OCI-LY3 (cell line): Measurements from ENCODE around the gene RPS21.

Experiments
- H2AFZ ChIP-seq: fragments of 200-600, 300-600 bp; shearing (Covaris generic); 2 replicates; pipeline ENCODE4 v1.6.0; 2014; ENCODE audit warnings: antibody characterized with exemption, low read depth, low read length
- H3K27ac ChIP-seq: fragments of 200-600, 300-600 bp; sonication (generic); 2 replicates; pipeline ENCODE4 v1.5.1; 2014; ENCODE audit warnings: mild to moderate bottlenecking, low read length, moderate library complexity, mixed read lengths
- H3K27me3 ChIP-seq: fragments of 200-600, 300-600 bp; sonication (generic); 2 replicates; pipeline ENCODE4 v1.6.1; 2014; ENCODE audit warnings: low read depth, low read length, mixed read lengths
- H3K36me3 ChIP-seq: fragments of 200-600, 300-600 bp; sonication (generic); replicated peaks from 2 replicates; pipeline ENCODE3; 2014; ENCODE audit warnings: low read depth, low read length, mixed read lengths
- H3K4me1 ChIP-seq: fragments of 300-600, 200-600 bp; sonication (generic); 2 replicates; pipeline ENCODE4 v1.6.1; 2014; ENCODE audit warnings: low read length, mixed read lengths
- H3K4me2 ChIP-seq: fragments of 200-600, 300-600 bp; sonication (generic); 2 replicates; pipeline ENCODE4 v1.6.1; 2014; ENCODE audit warnings: low read length, mixed read lengths
- H3K4me3 ChIP-seq: fragments of 300-600, 200-600 bp; sonication (generic); 2 replicates; pipeline ENCODE4 v1.5.1; 2014; ENCODE audit warnings: antibody characterized with exemption, mild to moderate bottlenecking, low read length, moderate library complexity
- H3K79me2 ChIP-seq: fragments of 300-600, 200-600 bp; shearing (Covaris generic); 2 replicates; pipeline ENCODE4 v1.6.1; 2014; ENCODE audit warnings: mild to moderate bottlenecking, low read length, mixed read lengths
- H3K9ac ChIP-seq: fragments of 300-600, 200-600 bp; shearing (Covaris generic); 2 replicates; pipeline ENCODE4 v1.6.0; 2014; ENCODE audit warnings: mild to moderate bottlenecking, low read length, moderate library complexity
- H3K9me3 ChIP-seq: fragments of 200-600, 300-600 bp; shearing (Covaris generic); 2 replicates; pipeline ENCODE4 v1.6.1; 2014; ENCODE audit warnings: low read length, mixed read lengths; ENCODE audit not compliant: insufficient read depth
- H4K20me1 ChIP-seq: fragments of 200-600, 300-600 bp; sonication (generic); 2 replicates; pipeline ENCODE4 v1.6.1; 2016; ENCODE audit warnings: low read length, mixed read lengths; ENCODE audit not compliant: insufficient read depth
- CTCF ChIP-seq: fragments of 200-600, 300-600 bp; sonication (generic); IDR thresholded peaks from 2 replicates; pipeline ENCODE4 v1.5.1; 2014; ENCODE audit warnings: antibody characterized with exemption, low read length, low read depth
- EZH2phosphoT487 ChIP-seq: fragments of 200-600 bp; shearing (Covaris generic); IDR thresholded peaks from 2 replicates; pipeline ENCODE4 v1.6.1; 2018; ENCODE audit warnings: antibody characterized with exemption, mixed run types, low read depth

RPS21 gene

GRCh38 chr20:62410746-62411478 is 24.0 kb downstream of the RPS21 start:
- peaks cover under 1% of the 10 kb centered on the region; the same call in 1 of the 2 replicates for H4K20me1 ChIP-seq
- peaks cover 29% of the 10 kb centered on the region for H3K4me1 ChIP-seq
- no peaks in the 10 kb centered on the region for H3K36me3 ChIP-seq
- peak overlapping the region; percentile 81 for H3K4me2 ChIP-seq
- peak overlapping the region; percentile 66 for H3K4me3 ChIP-seq
- no peak overlapping the region for H3K9ac ChIP-seq
- TF ChIP-seq EZH2phosphoT487 (no peak), CTCF (no peak)
- H3K27ac ChIP-seq = no peak overlapping the region
- peaks cover 6% of the 10 kb centered on the region; the same call in 1 of the 2 replicates for H3K27me3 ChIP-seq
- peaks cover 11% of the 10 kb centered on the region for H3K79me2 ChIP-seq
- no peak overlapping the region for H2AFZ ChIP-seq
- no peaks in the 10 kb centered on the region for H3K9me3 ChIP-seq

GRCh38 chr20:62411479-62412193 is 24.7 kb downstream of the RPS21 start:
- Histone ChIP-seq H3K79me2 (peaks cover 3% of the 10 kb centered on the region), H4K20me1 (no peaks in the 10 kb centered on the region), H3K4me3 (no peak overlapping the region), H3K9me3 (no peaks in the 10 kb centered on the region), H3K36me3 (no peaks in the 10 kb centered on the region), H3K4me2 (no peak overlapping the region), H2AFZ (no peak overlapping the region), H3K9ac (no peak overlapping the region), H3K27me3 (peaks cover 6% of the 10 kb centered on the region; the same call in 1 of the 2 replicates), H3K4me1 (peaks cover 22% of the 10 kb centered on the region), H3K27ac (no peak overlapping the region)
- no peak for TF ChIP-seq EZH2phosphoT487
- no peak for TF ChIP-seq CTCF

- Histone ChIP-seq H3K79me2 (no peaks in the 10 kb centered on the region), H3K9ac (no peak overlapping the region), H3K9me3 (no peaks in the 10 kb centered on the region), H3K36me3 (no peaks in the 10 kb centered on the region), H2AFZ (no peak overlapping the region), H3K4me1 (peaks cover 22% of the 10 kb centered on the region), H3K4me2 (no peak overlapping the region), H4K20me1 (no peaks in the 10 kb centered on the region), H3K4me3 (no peak overlapping the region), H3K27ac (no peak overlapping the region), H3K27me3 (peaks cover 6% of the 10 kb centered on the region; the same call in 1 of the 2 replicates)
- no peak for TF ChIP-seq EZH2phosphoT487
- no peak for TF ChIP-seq CTCF
Measured at GRCh38 chr20:62412194-62413024, 25.5 kb downstream of the RPS21 start.
